NCI-H187 treated with DMSO at 0.1 percent for 48 hours (cell line): ENCODE data around the gene DTX3.
"Not testable (repeated sequence)": the region's sequence is repeated elsewhere in the genome, so short reads cannot be mapped to it uniquely, and the experiment has no call there.

Experiments used
- DNase-seq: peaks from one replicate; lab custom pipeline; 2025; lab: John Stamatoyannopoulos, UW

DTX3 gene

GRCh38 chr12:57604454-57604991 is at the start of gene DTX3:
Gene DTX3 (plus strand): TSS chr12:57604824. CDS start chr12:57606518, 1,694 bp downstream.
- no peak for DNase-seq

GRCh38 chr12:57554897-57555296 is 49.7 kb upstream of the DTX3 start:
- DNase-seq: no peak

GRCh38 chr12:57558864-57559263 is 45.8 kb upstream of the DTX3 start:
- no peak for DNase-seq

GRCh38 chr12:57560516-57560915 is 44.1 kb upstream of the DTX3 start:
- DNase-seq: no peak

GRCh38 chr12:57561117-57561516 is 43.5 kb upstream of the DTX3 start:
- not testable (repeated sequence) for DNase-seq

- no peak for DNase-seq
These were observed 41.3 kb upstream of the DTX3 start for GRCh38 chr12:57563358-57563757.

GRCh38 chr12:57564178-57564740 is 40.4 kb upstream of the DTX3 start:
- DNase-seq: no peak

- DNase-seq: no peak
These were observed 35.8 kb upstream of the DTX3 start for GRCh38 chr12:57568838-57569237.

GRCh38 chr12:57569858-57570257 is 34.8 kb upstream of the DTX3 start:
- no peak for DNase-seq

- DNase-seq: not testable (repeated sequence)
These were observed 34.2 kb upstream of the DTX3 start for GRCh38 chr12:57570438-57570837.

- no peak for DNase-seq
These were observed 32.5 kb upstream of the DTX3 start for GRCh38 chr12:57571926-57572762.

GRCh38 chr12:57574795-57575194 is 29.8 kb upstream of the DTX3 start:
- no peak for DNase-seq

GRCh38 chr12:57575771-57576612 is 28.6 kb upstream of the DTX3 start:
- DNase-seq: no peak

GRCh38 chr12:57576613-57577160 is 27.9 kb upstream of the DTX3 start:
- no peak for DNase-seq

- no peak for DNase-seq
These were observed 26.5 kb upstream of the DTX3 start for GRCh38 chr12:57577981-57578758.

- no peak for DNase-seq
These were observed 25.6 kb upstream of the DTX3 start for GRCh38 chr12:57579011-57579410.

- no peak for DNase-seq
These were observed 24.8 kb upstream of the DTX3 start for GRCh38 chr12:57579677-57580465.

GRCh38 chr12:57580466-57580795 is 24.2 kb upstream of the DTX3 start:
- DNase-seq: no peak

GRCh38 chr12:57581802-57582201 is 22.8 kb upstream of the DTX3 start:
- DNase-seq: no peak

- DNase-seq: no peak
These were observed 22.2 kb upstream of the DTX3 start for GRCh38 chr12:57582440-57582839.
